ENCODE data around the gene PIP4K2A. TPM values are rescaled to one million over a fixed set of nuclear protein-coding genes. Genes with fewer than 3 reads are reported as not detected.
A peak's percentile ranks its signal among the peaks of the same experiment; 100 is the strongest.

Gene PIP4K2A
- polyA plus RNA-seq, 2 donors: 4.0 to 6.1 TPM

DNA sequence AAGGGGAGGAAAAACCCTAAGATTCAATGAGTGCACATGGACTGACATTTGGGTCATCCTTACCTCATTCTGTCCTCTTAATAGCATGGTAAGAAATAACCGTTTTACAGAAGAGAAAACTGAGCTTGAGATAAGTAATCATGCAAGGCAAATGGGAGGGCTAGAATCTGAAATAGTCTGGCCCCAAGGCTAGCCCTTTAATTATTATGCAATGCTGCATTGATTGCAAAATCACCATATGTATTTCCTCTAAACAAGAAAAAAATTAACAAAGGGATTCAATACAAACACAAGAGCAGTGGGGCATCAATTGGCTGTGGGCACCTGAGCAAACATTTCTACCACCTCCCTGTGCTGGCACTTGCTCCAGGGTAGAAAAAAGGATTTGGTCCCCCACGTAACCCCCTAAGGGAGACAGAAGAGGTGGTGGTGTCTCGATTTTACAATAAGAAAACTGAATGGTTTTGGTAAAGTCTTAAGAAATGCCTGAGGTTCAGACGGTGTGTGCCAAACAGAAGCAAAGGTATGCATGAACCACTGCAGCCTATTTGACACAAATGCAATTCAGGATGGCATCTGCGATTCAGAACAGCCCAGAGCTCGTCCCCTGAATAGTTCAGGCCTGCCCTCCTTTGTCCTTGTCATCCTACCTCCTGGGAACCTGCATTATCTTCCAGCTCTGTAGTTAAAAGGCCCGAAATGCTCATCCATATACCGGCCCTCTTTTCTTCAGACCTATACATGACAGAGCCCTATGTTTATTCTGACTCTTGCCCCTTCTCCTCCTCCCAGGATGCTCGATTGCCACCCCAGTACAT, 23.6 kb downstream of the PIP4K2A start:
- H3K4me1 ChIP-seq (ENCODE audit: control insufficient read depth in 2 of 2, insufficient read depth in 2 of 2, low read length in 1 of 2): no peaks in the 10 kb centered on the region
- no peaks in the 10 kb centered on the region for H3K9me3 ChIP-seq (ENCODE audit: control insufficient read depth in 2 of 2, insufficient read depth in 1 of 2, low read depth in 1 of 2, low read length in 1 of 2)
- no peaks in the 10 kb centered on the region for H3K36me3 ChIP-seq (ENCODE audit: control insufficient read depth in 2 of 2, insufficient read depth in 2 of 2, low read length in 1 of 2)
- H3K27ac ChIP-seq (ENCODE audit: low read depth in 2 of 2, low read length in 1 of 2): no peak overlapping the region
- 48 to 66% methylated on average over 9 of the region's 9 CpGs for WGBS, 2 donors
- H3K4me3 ChIP-seq (ENCODE audit: low read depth in 1 of 2, low read length in 2 of 2): no peak overlapping the region
- no peaks in the 10 kb centered on the region for H3K27me3 ChIP-seq (ENCODE audit: control insufficient read depth in 1 of 2, insufficient read depth in 2 of 2, low read length in 2 of 2)

DNA sequence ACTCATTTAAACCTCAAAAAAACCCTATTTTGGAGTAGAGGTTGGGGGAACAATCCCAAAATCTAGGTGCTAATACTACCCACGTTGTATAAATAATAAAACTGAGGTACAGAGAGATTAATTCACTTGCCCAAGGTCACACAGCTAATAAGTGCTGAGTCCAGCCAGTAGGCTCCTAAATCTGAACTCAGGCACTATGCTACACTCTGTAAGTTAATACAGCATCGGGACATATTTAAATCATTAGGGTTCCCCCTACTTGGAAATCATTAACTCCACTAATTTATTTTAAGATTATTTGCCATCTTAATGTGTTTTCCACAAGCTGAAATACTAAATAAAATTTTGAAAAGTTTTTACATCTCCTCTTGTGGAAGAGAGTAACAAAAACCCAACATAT, 24.2 kb downstream of the PIP4K2A start:
- H3K9me3 ChIP-seq (ENCODE audit: control insufficient read depth in 2 of 2, insufficient read depth in 1 of 2, low read depth in 1 of 2, low read length in 1 of 2): no peaks in the 10 kb centered on the region
- H3K4me1 ChIP-seq (ENCODE audit: control insufficient read depth in 2 of 2, insufficient read depth in 2 of 2, low read length in 1 of 2): no peaks in the 10 kb centered on the region
- no peak overlapping the region for H3K27ac ChIP-seq (ENCODE audit: low read depth in 2 of 2, low read length in 1 of 2)
- no peak overlapping the region for H3K4me3 ChIP-seq (ENCODE audit: low read depth in 1 of 2, low read length in 2 of 2)
- 73 to 85% methylated on average over 2 of the region's 2 CpGs for WGBS, 2 donors
- H3K27me3 ChIP-seq (ENCODE audit: control insufficient read depth in 1 of 2, insufficient read depth in 2 of 2, low read length in 2 of 2): no peaks in the 10 kb centered on the region
- no peaks in the 10 kb centered on the region for H3K36me3 ChIP-seq (ENCODE audit: control insufficient read depth in 2 of 2, insufficient read depth in 2 of 2, low read length in 1 of 2)

DNA sequence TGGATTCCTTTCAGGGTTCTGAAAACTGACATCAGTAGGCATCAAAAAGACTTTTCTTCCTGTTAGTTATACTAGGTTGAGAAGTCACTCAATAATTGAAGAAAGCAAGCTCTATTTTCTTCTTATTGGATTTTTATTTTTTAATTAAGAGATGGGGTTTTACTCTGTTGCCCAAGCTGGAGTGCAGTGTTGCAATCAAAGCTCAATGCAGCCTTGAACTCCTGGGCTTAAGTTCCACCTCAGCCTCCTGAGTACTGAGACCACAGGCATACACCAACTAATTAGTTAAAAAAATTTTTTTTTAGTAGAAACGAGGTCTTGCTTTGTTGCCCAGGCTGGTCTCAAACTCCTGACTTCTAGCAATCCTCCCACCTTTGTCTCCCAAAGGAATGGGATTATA, 28.0 kb downstream of the PIP4K2A start:
- Histone ChIP-seq H3K4me1 (ENCODE audit: control insufficient read depth in 2 of 2, insufficient read depth in 2 of 2, low read length in 1 of 2) (no peaks in the 10 kb centered on the region), H3K36me3 (ENCODE audit: control insufficient read depth in 2 of 2, insufficient read depth in 2 of 2, low read length in 1 of 2) (no peaks in the 10 kb centered on the region), H3K9me3 (ENCODE audit: control insufficient read depth in 2 of 2, insufficient read depth in 1 of 2, low read depth in 1 of 2, low read length in 1 of 2) (no peaks in the 10 kb centered on the region), H3K27me3 (ENCODE audit: control insufficient read depth in 1 of 2, insufficient read depth in 2 of 2, low read length in 2 of 2) (no peaks in the 10 kb centered on the region), H3K4me3 (ENCODE audit: low read depth in 1 of 2, low read length in 2 of 2) (no peak overlapping the region), H3K27ac (ENCODE audit: low read depth in 2 of 2, low read length in 1 of 2) (no peak overlapping the region)
- WGBS, 2 donors: 57 to 65% methylated on average over 1 of the region's 1 CpG

DNA sequence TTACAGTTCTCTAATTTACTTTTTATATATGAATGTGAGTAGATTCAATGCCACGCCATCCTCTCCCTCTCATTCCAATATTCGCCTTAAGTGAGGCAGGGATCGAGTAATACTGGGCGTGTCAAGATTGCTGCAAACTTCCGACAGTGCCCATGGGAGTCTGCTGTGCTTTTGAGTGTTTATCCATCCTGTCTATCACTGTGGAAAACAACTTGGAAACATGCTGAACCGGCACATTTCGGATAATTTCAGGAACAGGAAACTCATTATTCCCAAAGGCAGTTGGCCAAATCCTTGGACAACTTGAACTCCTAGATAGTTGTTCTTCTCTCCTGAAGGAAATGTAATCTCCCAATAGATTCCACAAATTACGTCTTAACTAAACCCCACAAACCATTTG, 28.5 kb downstream of the PIP4K2A start:
- no peaks in the 10 kb centered on the region for H3K4me1 ChIP-seq (ENCODE audit: control insufficient read depth in 2 of 2, insufficient read depth in 2 of 2, low read length in 1 of 2)
- no peaks in the 10 kb centered on the region for H3K36me3 ChIP-seq (ENCODE audit: control insufficient read depth in 2 of 2, insufficient read depth in 2 of 2, low read length in 1 of 2)
- no peak overlapping the region for H3K27ac ChIP-seq (ENCODE audit: low read depth in 2 of 2, low read length in 1 of 2)
- no peak overlapping the region for H3K4me3 ChIP-seq (ENCODE audit: low read depth in 1 of 2, low read length in 2 of 2)
- no peaks in the 10 kb centered on the region for H3K27me3 ChIP-seq (ENCODE audit: control insufficient read depth in 1 of 2, insufficient read depth in 2 of 2, low read length in 2 of 2)
- no peaks in the 10 kb centered on the region for H3K9me3 ChIP-seq (ENCODE audit: control insufficient read depth in 2 of 2, insufficient read depth in 1 of 2, low read depth in 1 of 2, low read length in 1 of 2)
- WGBS, 2 donors: 74 to 85% methylated on average over 8 of the region's 8 CpGs

DNA sequence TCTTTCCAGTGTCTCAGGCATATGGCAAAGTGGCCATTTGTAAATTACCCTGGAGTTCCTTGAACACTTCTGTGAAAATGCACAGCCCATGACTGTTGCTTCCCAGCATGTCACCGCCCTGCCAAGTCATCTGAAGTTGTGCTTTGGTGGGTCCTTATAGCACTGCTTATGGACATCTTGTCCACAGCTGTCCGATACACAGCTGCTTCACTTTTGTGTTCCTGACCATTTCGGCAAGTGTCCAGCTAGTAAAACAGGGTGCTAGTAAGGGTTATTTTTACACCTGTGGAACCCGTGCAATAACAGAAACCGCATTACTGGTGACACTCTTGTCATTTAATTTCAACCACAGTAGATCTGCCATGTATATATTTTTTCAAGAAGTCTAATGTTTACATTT, 29.7 kb downstream of the PIP4K2A start:
- Histone ChIP-seq H3K4me1 (ENCODE audit: control insufficient read depth in 2 of 2, insufficient read depth in 2 of 2, low read length in 1 of 2) (no peaks in the 10 kb centered on the region), H3K4me3 (ENCODE audit: low read depth in 1 of 2, low read length in 2 of 2) (no peak overlapping the region), H3K27ac (ENCODE audit: low read depth in 2 of 2, low read length in 1 of 2) (no peak overlapping the region), H3K9me3 (ENCODE audit: control insufficient read depth in 2 of 2, insufficient read depth in 1 of 2, low read depth in 1 of 2, low read length in 1 of 2) (no peaks in the 10 kb centered on the region), H3K36me3 (ENCODE audit: control insufficient read depth in 2 of 2, insufficient read depth in 2 of 2, low read length in 1 of 2) (no peaks in the 10 kb centered on the region), H3K27me3 (ENCODE audit: control insufficient read depth in 1 of 2, insufficient read depth in 2 of 2, low read length in 2 of 2) (no peaks in the 10 kb centered on the region)
- WGBS, 2 donors: 86% methylated on average over 5 of the region's 5 CpGs

DNA sequence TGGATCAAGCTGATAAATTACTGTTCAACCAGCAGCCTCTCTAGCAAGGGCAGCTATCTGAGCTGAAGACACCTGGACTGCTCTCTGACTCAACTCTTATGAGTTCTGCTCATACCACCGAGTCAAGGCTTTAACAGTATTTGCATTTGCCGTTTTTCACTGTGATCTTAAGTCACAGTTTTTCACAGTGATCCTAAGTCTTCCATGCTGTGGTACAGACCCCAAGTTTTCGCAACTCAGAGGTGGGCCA, 31.3 kb downstream of the PIP4K2A start:
- WGBS, 2 donors: 71 to 75% methylated on average over 3 of the region's 3 CpGs
- Histone ChIP-seq H3K27ac (ENCODE audit: low read depth in 2 of 2, low read length in 1 of 2) (peak overlapping the region in 1 of 2 donors; percentile 50), H3K9me3 (ENCODE audit: control insufficient read depth in 2 of 2, insufficient read depth in 1 of 2, low read depth in 1 of 2, low read length in 1 of 2) (no peaks in the 10 kb centered on the region), H3K4me1 (ENCODE audit: control insufficient read depth in 2 of 2, insufficient read depth in 2 of 2, low read length in 1 of 2) (no peaks in the 10 kb centered on the region), H3K27me3 (ENCODE audit: control insufficient read depth in 1 of 2, insufficient read depth in 2 of 2, low read length in 2 of 2) (no peaks in the 10 kb centered on the region), H3K4me3 (ENCODE audit: low read depth in 1 of 2, low read length in 2 of 2) (no peak overlapping the region), H3K36me3 (ENCODE audit: control insufficient read depth in 2 of 2, insufficient read depth in 2 of 2, low read length in 1 of 2) (no peaks in the 10 kb centered on the region)

DNA sequence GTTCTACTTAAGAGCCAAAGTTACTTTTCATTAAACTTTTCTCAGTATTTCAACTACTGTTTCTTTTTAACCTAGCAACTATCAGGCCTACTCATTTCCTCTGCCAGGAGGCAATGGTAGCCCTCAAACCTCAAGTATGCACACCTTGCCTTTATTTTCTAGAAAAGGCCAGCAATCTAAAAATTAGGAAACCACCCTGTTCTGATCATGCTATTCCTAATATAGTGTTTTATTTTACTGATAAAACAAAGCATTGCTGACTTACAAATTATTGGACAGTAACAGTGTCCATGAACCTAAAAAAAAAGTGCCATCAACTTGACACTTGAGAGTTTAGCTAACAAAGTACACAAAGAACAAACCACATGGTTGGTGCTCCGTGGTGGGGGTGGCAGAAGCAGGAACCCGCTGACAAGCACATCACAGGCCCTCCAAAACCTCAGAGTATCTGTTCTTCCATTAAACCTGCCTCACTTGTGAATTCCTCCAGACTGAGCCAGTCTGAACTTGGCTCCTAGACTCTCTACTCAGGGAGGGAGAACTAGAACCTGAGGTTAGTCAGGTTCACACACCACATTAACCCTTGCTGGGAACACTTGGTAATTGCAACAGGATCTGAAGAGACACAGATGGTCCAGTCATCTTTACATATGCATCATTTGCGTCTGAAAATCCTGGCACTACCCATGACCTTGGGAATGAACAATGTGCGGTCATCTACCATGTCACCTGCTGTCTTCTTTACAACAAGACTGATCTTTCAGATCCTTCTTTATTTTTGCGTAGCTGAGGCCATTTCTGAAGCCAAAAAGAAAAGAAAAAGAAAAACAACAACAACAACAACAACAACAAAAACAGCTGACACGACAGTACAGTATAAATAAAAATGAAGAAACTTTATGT, 31.9 kb downstream of the PIP4K2A start:
- H3K4me1 ChIP-seq (ENCODE audit: control insufficient read depth in 2 of 2, insufficient read depth in 2 of 2, low read length in 1 of 2): no peaks in the 10 kb centered on the region
- H3K4me3 ChIP-seq (ENCODE audit: low read depth in 1 of 2, low read length in 2 of 2): no peak overlapping the region
- H3K36me3 ChIP-seq (ENCODE audit: control insufficient read depth in 2 of 2, insufficient read depth in 2 of 2, low read length in 1 of 2): no peaks in the 10 kb centered on the region
- peak overlapping the region in 1 of 2 donors; percentile 60 for H3K27ac ChIP-seq (ENCODE audit: low read depth in 2 of 2, low read length in 1 of 2)
- H3K9me3 ChIP-seq (ENCODE audit: control insufficient read depth in 2 of 2, insufficient read depth in 1 of 2, low read depth in 1 of 2, low read length in 1 of 2): no peaks in the 10 kb centered on the region
- no peaks in the 10 kb centered on the region for H3K27me3 ChIP-seq (ENCODE audit: control insufficient read depth in 1 of 2, insufficient read depth in 2 of 2, low read length in 2 of 2)
- WGBS, 2 donors: 75% methylated on average over 6 of the region's 6 CpGs

DNA sequence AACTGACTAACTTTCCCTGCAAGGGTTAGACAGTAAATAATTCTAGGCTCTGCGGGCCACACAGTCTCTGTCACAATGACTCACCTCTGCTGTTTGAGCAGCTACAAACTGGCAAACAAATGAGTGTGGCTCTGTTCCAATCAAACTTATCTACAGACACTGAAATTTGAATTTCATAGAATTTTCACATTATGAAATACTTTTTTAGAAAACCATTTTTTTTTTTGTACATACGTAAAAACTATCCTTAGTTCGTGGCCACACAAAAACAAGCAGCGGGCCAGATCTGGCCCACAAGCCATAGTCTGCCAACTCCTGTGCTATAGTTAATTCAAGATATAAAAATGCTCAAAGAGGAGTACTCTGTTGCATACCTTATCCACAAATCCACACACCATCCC, 32.6 kb downstream of the PIP4K2A start:
- Histone ChIP-seq H3K27ac (ENCODE audit: low read depth in 2 of 2, low read length in 1 of 2) (no peak overlapping the region), H3K4me1 (ENCODE audit: control insufficient read depth in 2 of 2, insufficient read depth in 2 of 2, low read length in 1 of 2) (no peaks in the 10 kb centered on the region), H3K4me3 (ENCODE audit: low read depth in 1 of 2, low read length in 2 of 2) (no peak overlapping the region), H3K9me3 (ENCODE audit: control insufficient read depth in 2 of 2, insufficient read depth in 1 of 2, low read depth in 1 of 2, low read length in 1 of 2) (no peaks in the 10 kb centered on the region), H3K36me3 (ENCODE audit: control insufficient read depth in 2 of 2, insufficient read depth in 2 of 2, low read length in 1 of 2) (no peaks in the 10 kb centered on the region), H3K27me3 (ENCODE audit: control insufficient read depth in 1 of 2, insufficient read depth in 2 of 2, low read length in 2 of 2) (no peaks in the 10 kb centered on the region)
- WGBS, 2 donors: 58 to 64% methylated on average over 4 of the region's 4 CpGs

DNA sequence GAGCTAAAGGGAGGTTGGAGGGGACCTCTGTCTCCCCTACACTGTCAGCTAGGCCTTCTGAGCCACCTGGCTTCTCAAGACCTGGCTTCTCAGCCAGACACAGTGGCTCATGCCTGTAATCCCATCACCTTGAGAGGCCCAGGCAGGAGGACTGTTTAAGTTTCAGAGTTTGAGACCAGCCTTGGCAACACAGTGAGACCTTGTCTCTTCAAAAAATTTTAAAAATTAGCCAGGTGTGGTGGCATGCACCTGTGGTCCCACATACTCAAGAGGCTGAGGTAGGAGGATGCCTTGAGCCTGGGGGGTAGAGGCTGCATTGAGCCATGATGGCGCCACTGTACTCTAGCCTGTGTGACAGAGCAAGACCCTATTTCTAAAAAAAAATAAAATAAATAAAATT, 33.1 kb downstream of the PIP4K2A start:
- 93% methylated on average over 1 of the region's 1 CpG for WGBS, 2 donors
- H3K9me3 ChIP-seq (ENCODE audit: control insufficient read depth in 2 of 2, insufficient read depth in 1 of 2, low read depth in 1 of 2, low read length in 1 of 2): no peaks in the 10 kb centered on the region
- H3K4me3 ChIP-seq (ENCODE audit: low read depth in 1 of 2, low read length in 2 of 2): no peak overlapping the region
- no peaks in the 10 kb centered on the region for H3K36me3 ChIP-seq (ENCODE audit: control insufficient read depth in 2 of 2, insufficient read depth in 2 of 2, low read length in 1 of 2)
- no peak overlapping the region for H3K27ac ChIP-seq (ENCODE audit: low read depth in 2 of 2, low read length in 1 of 2)
- no peaks in the 10 kb centered on the region for H3K4me1 ChIP-seq (ENCODE audit: control insufficient read depth in 2 of 2, insufficient read depth in 2 of 2, low read length in 1 of 2)
- H3K27me3 ChIP-seq (ENCODE audit: control insufficient read depth in 1 of 2, insufficient read depth in 2 of 2, low read length in 2 of 2): no peaks in the 10 kb centered on the region

DNA sequence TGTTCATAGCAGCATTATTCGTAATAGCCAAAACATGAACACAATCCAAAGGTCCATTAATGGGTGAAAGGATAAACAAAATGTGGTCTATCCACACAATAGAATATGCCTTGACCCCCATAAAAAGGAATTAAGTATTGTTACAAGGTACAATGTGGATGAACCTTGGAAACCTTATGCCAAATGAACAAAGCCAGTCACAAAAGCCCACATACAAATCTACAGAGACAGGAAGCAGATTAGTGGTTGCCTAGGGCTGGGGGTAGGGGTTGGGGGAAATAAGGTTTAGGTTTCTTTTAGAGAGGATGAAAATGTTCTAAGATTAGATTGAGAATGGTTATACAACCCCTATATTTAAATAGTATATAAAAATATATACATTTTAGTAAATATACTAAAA, 34.8 kb downstream of the PIP4K2A start:
- no peaks in the 10 kb centered on the region for H3K4me1 ChIP-seq (ENCODE audit: control insufficient read depth in 2 of 2, insufficient read depth in 2 of 2, low read length in 1 of 2)
- H3K4me3 ChIP-seq (ENCODE audit: low read depth in 1 of 2, low read length in 2 of 2): no peak overlapping the region
- 90 to 93% methylated on average over 1 of the region's 1 CpG for WGBS, 2 donors
- no peaks in the 10 kb centered on the region for H3K9me3 ChIP-seq (ENCODE audit: control insufficient read depth in 2 of 2, insufficient read depth in 1 of 2, low read depth in 1 of 2, low read length in 1 of 2)
- H3K27ac ChIP-seq (ENCODE audit: low read depth in 2 of 2, low read length in 1 of 2): no peak overlapping the region
- H3K27me3 ChIP-seq (ENCODE audit: control insufficient read depth in 1 of 2, insufficient read depth in 2 of 2, low read length in 2 of 2): no peaks in the 10 kb centered on the region
- no peaks in the 10 kb centered on the region for H3K36me3 ChIP-seq (ENCODE audit: control insufficient read depth in 2 of 2, insufficient read depth in 2 of 2, low read length in 1 of 2)

Measured in esophagus (tissue), 2 donors.